Brain microvascular endothelial cell (primary cell): ENCODE results near the gene RHOV.

Source experiments
- DNase-seq: peaks from one replicate; pipeline ENCODE4 v3.0.0-alpha.2; 2020
- H3K27ac ChIP-seq: fragments of 250-450 bp; sonication (Bioruptor Pico); 2 replicates; pipeline ENCODE4 v1.5.1; 2020; ENCODE audit warnings: mild to moderate bottlenecking, moderate library complexity
- H3K27me3 ChIP-seq: fragments of 250-450 bp; sonication (Bioruptor Pico); replicated peaks from 2 replicates; pipeline ENCODE4 v1.5.1; 2020; ENCODE audit warnings: mild to moderate bottlenecking
- H3K36me3 ChIP-seq: fragments of 250-450 bp; sonication (Bioruptor Pico); replicated peaks from 2 replicates; pipeline ENCODE4 v1.5.1; 2020; ENCODE audit warnings: mild to moderate bottlenecking
- H3K4me3 ChIP-seq: 2 replicates; pipeline ENCODE4 v1.5.1; 2011; ENCODE audit warnings: low read depth, mild to moderate bottlenecking, control low read depth, low read length, moderate library complexity
- CTCF ChIP-seq: IDR thresholded peaks from 2 replicates; pipeline ENCODE4 v1.5.1; 2011; ENCODE audit warnings: low read depth, mild to moderate bottlenecking, moderate library complexity, low read length, control low read depth, inconsistent platforms; ENCODE audit errors: missing control alignments
- in situ Hi-C: cut with HindIII; loops from 2 replicates; pipeline ENCODE4 v1.10.0; 2017; ENCODE audit warnings: low sequenced_read_pairs, low pct_ligation_motif_present

RHOV gene

GRCh38 chr15:40856746-40857145 lies 17.3 kb downstream of the RHOV start:
- no peak for TF ChIP-seq CTCF
- Histone ChIP-seq H3K4me3 (no peak overlapping the region), H3K27ac (no peak overlapping the region), H3K36me3 (no peaks in the 10 kb centered on the region), H3K27me3 (no peaks in the 10 kb centered on the region)
- in situ Hi-C loops: no loop called here
- no peak for DNase-seq

GRCh38 chr15:40855706-40856234 lies 18.3 kb downstream of the RHOV start:
- no peak overlapping the region for H3K27ac ChIP-seq
- no peaks in the 10 kb centered on the region for H3K36me3 ChIP-seq
- no peak for DNase-seq
- H3K27me3 ChIP-seq: no peaks in the 10 kb centered on the region
- no peak for TF ChIP-seq CTCF
- in situ Hi-C loops: no loop called here
- no peak overlapping the region for H3K4me3 ChIP-seq

- no peaks in the 10 kb centered on the region for H3K27me3 ChIP-seq
- no peak for DNase-seq
- H3K4me3 ChIP-seq: no peak overlapping the region
- H3K36me3 ChIP-seq: no peaks in the 10 kb centered on the region
- H3K27ac ChIP-seq: no peak overlapping the region
- in situ Hi-C loops: no loop called here
- TF ChIP-seq CTCF: no peak
Observed at GRCh38 chr15:40854161-40854560, 19.9 kb downstream of the RHOV start.

GRCh38 chr15:40853241-40853890 lies 20.7 kb downstream of the RHOV start:
- TF ChIP-seq CTCF: no peak
- no peaks in the 10 kb centered on the region for H3K27me3 ChIP-seq
- H3K36me3 ChIP-seq: no peaks in the 10 kb centered on the region
- H3K4me3 ChIP-seq: no peak overlapping the region
- H3K27ac ChIP-seq: no peak overlapping the region
- in situ Hi-C loops: no loop called here
- no peak for DNase-seq

GRCh38 chr15:40852529-40852928 lies 21.5 kb downstream of the RHOV start:
- no peaks in the 10 kb centered on the region for H3K36me3 ChIP-seq
- in situ Hi-C loops: no loop called here
- no peak for DNase-seq
- H3K27ac ChIP-seq: no peak overlapping the region
- TF ChIP-seq CTCF: no peak
- no peak overlapping the region for H3K4me3 ChIP-seq
- H3K27me3 ChIP-seq: no peaks in the 10 kb centered on the region
